Fibroblast of skin of scalp (primary cell): ENCODE data around the gene RBM26.
"Not testable (repeated sequence)": the region's sequence is repeated elsewhere in the genome, so short reads cannot be mapped to it uniquely, and the experiment has no call there.

Experiments used
- DNase-seq: peaks from one replicate; pipeline ENCODE4 v3.0.0-alpha.2; 2013

RBM26 gene

GRCh38 chr13:79318664-79319063, 87.4 kb downstream of the RBM26 start:
- DNase-seq = no peak

GRCh38 chr13:79317856-79318255, 88.2 kb downstream of the RBM26 start:
- DNase-seq = no peak

GRCh38 chr13:79314652-79315051, 91.4 kb downstream of the RBM26 start:
- DNase-seq = no peak

- DNase-seq = no peak
Observed at GRCh38 chr13:79312340-79312855, 93.7 kb downstream of the RBM26 start.

GRCh38 chr13:79311386-79311785, 94.7 kb downstream of the RBM26 start:
- no peak for DNase-seq

GRCh38 chr13:79309690-79310089, 96.4 kb downstream of the RBM26 start:
- no peak for DNase-seq

- DNase-seq = no peak
Observed at GRCh38 chr13:79307866-79308298, 98.2 kb downstream of the RBM26 start.

- DNase-seq = no peak
Observed at GRCh38 chr13:79307433-79307861, 98.6 kb downstream of the RBM26 start.

- no peak for DNase-seq
Observed at GRCh38 chr13:79306650-79307049, 99.4 kb downstream of the RBM26 start.

- no peak for DNase-seq
Observed at GRCh38 chr13:79297128-79297527, 108.9 kb downstream of the RBM26 start.

GRCh38 chr13:79295906-79296706, 109.9 kb downstream of the RBM26 start:
- no peak for DNase-seq

GRCh38 chr13:79290595-79291244, 115.3 kb downstream of the RBM26 start:
- no peak for DNase-seq

- DNase-seq = no peak
Observed at GRCh38 chr13:79289571-79289970, 116.5 kb downstream of the RBM26 start.

GRCh38 chr13:79287939-79288795, 117.9 kb downstream of the RBM26 start:
- no peak for DNase-seq

GRCh38 chr13:79285159-79285558, 120.9 kb downstream of the RBM26 start:
- no peak for DNase-seq

- no peak for DNase-seq
Observed at GRCh38 chr13:79283742-79284141, 122.3 kb downstream of the RBM26 start.

- no peak for DNase-seq
Observed at GRCh38 chr13:79282976-79283375, 123.1 kb downstream of the RBM26 start.

GRCh38 chr13:79282508-79282907, 123.5 kb downstream of the RBM26 start:
- no peak for DNase-seq

GRCh38 chr13:79281339-79281747, 124.7 kb downstream of the RBM26 start:
- DNase-seq = no peak

- not testable (repeated sequence) for DNase-seq
Observed at GRCh38 chr13:79279735-79280134, 126.3 kb downstream of the RBM26 start.

- DNase-seq = no peak
Observed at GRCh38 chr13:79273045-79273444, 133.0 kb downstream of the RBM26 start.

- no peak for DNase-seq
Observed at GRCh38 chr13:79271616-79272015, 134.4 kb downstream of the RBM26 start.

- no peak for DNase-seq
Observed at GRCh38 chr13:79270859-79271258, 135.2 kb downstream of the RBM26 start.
